Sigmoid colon (tissue), 4 donors: ENCODE results near the gene NLRC5.

Experiments used
- CTCF ChIP-seq, 4 experiments: fragments of 450-650 bp in 3 of 4; fragments of 200-600 bp in 1 of 4; IDR thresholded peaks; one replicate each; pipeline ENCODE4 v1.5.1; 2016 to 2019; ENCODE audit warnings: antibody characterized with exemption in 4 of 4, mild to moderate bottlenecking in 3 of 4, moderate library complexity in 2 of 4
- EP300 ChIP-seq, 4 donors: sonication (generic); formaldehyde crosslinking; IDR thresholded peaks; one replicate each; pipeline ENCODE4 v1.6.1; 2017; ENCODE audit warnings: antibody characterized with exemption in 4 of 4
- POLR2A ChIP-seq, 2 donors: fragments of 450-650 bp; IDR thresholded peaks; one replicate each; pipeline ENCODE4 v1.6.1; 2016; ENCODE audit warnings: antibody characterized with exemption in 2 of 2, mild to moderate bottlenecking in 2 of 2, moderate library complexity in 2 of 2
- POLR2AphosphoS5 ChIP-seq, 4 donors: sonication (generic); formaldehyde crosslinking; IDR thresholded peaks; one replicate each; pipeline ENCODE4 v1.6.1; 2017; ENCODE audit warnings: antibody characterized with exemption in 4 of 4

- TF ChIP-seq POLR2A (IDR thresholded peaks at IDR 0.05) (no peak), CTCF (IDR thresholded peaks at IDR 0.05) (no peak), POLR2AphosphoS5 (IDR thresholded peaks at IDR 0.05) (no peak), EP300 (IDR thresholded peaks at IDR 0.05) (no peak)
Measured at GRCh38 chr16:57016301-57016700, 26.9 kb downstream of the NLRC5 start.
